ENCODE measurements around the gene MYO16.

DNA sequence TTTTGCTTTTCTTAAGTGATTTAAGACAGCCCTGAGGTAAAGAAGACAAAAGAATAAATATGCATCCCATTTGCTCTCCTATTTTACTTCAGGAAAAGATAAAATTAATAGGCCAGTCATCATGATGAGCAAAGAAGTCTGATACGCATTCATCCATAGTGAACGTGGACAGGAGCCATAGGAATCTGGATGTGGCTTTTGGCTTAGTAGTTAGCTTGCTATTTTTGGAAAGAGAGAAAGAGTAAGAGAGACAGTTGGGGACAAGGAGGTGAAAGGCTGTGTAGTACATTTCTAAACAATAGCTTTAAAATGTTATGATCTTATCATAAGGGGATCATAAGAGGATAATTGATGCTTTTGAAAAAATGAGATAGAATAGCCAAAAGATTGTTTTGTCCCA, 611.7 kb downstream of the MYO16 start:
- TF ChIP-seq, protein P1, sequence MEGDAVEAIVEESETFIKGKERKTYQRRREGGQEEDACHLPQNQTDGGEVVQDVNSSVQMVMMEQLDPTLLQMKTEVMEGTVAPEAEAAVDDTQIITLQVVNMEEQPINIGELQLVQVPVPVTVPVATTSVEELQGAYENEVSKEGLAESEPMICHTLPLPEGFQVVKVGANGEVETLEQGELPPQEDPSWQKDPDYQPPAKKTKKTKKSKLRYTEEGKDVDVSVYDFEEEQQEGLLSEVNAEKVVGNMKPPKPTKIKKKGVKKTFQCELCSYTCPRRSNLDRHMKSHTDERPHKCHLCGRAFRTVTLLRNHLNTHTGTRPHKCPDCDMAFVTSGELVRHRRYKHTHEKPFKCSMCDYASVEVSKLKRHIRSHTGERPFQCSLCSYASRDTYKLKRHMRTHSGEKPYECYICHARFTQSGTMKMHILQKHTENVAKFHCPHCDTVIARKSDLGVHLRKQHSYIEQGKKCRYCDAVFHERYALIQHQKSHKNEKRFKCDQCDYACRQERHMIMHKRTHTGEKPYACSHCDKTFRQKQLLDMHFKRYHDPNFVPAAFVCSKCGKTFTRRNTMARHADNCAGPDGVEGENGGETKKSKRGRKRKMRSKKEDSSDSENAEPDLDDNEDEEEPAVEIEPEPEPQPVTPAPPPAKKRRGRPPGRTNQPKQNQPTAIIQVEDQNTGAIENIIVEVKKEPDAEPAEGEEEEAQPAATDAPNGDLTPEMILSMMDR (conservative IDR thresholded peaks at IDR 0.05): no peak
- no peak for TF ChIP-seq ZFX (IDR thresholded peaks at IDR 0.05)

Measured in C4-2B (cell line).